SK-N-MC (cell line): ENCODE data around the gene VCX3B.

Experiments used
- EZH2 ChIP-seq: fragments of 200-600 bp; sonication (generic); IDR thresholded peaks from one replicate; pipeline ENCODE4 v1.6.1; 2017; ENCODE audit warnings: antibody characterized with exemption
- FOXP2 ChIP-seq: optimal IDR thresholded peaks from 2 replicates; pipeline ENCODE3; 2011; ENCODE audit warnings: mild to moderate bottlenecking, moderate library complexity; ENCODE audit not compliant: insufficient read depth; ENCODE audit errors: extremely low read length, control extremely low read depth
- POLR2AphosphoS5 ChIP-seq: IDR thresholded peaks from 2 replicates; pipeline ENCODE4 v1.6.1; 2012; ENCODE audit warnings: mild to moderate bottlenecking, low read depth, low read length, borderline replicate concordance

GRCh38 chrX:8432396-8432795, 32.2 kb upstream of the VCX3B start:
- TF ChIP-seq FOXP2: no peak
- no peak for TF ChIP-seq POLR2AphosphoS5
- TF ChIP-seq EZH2: no peak
